Tibial nerve (tissue), 4 donors: ENCODE results near the gene BCL2A1.

Experiments used
- CTCF ChIP-seq, 5 experiments: fragments of 200-600 bp in 3 of 5; fragments of 450-650 bp in 2 of 5; sonication (generic) in 3 of 5; IDR thresholded peaks; one replicate each; pipeline ENCODE4 v1.5.1; 2016 to 2019; ENCODE audit warnings: antibody characterized with exemption in 5 of 5, mild to moderate bottlenecking in 3 of 5, moderate library complexity in 2 of 5
- EP300 ChIP-seq, 2 donors: sonication (generic); formaldehyde crosslinking; IDR thresholded peaks; one replicate each; pipeline ENCODE4 v1.6.1; 2017; ENCODE audit warnings: antibody characterized with exemption in 2 of 2, mild to moderate bottlenecking in 1 of 2
- POLR2A ChIP-seq, 2 donors: fragments of 450-650 bp; IDR thresholded peaks; one replicate each; pipeline ENCODE4 v1.6.1; 2017; ENCODE audit warnings: antibody characterized with exemption in 2 of 2, mild to moderate bottlenecking in 2 of 2, moderate library complexity in 2 of 2

- TF ChIP-seq POLR2A (IDR thresholded peaks at IDR 0.05) (no peak), CTCF (IDR thresholded peaks at IDR 0.05) (no peak), EP300 (IDR thresholded peaks at IDR 0.05) (peak in 1 of 2 donors; percentile 28)
Observed at GRCh38 chr15:79989682-79990081, 18.7 kb upstream of the BCL2A1 start.
